Stimulated activated CD4-positive, alpha-beta T cell treated with anti-CD3 and anti-CD28 coated beads, Interleukin-4, amount 100 ng/mL, for 48 hours (primary cell): ENCODE measurements around the gene C9orf152.
"Not testable (repeated sequence)": the region's sequence is repeated elsewhere in the genome, so short reads cannot be mapped to it uniquely, and the experiment has no call there.

Experiments
- DNase-seq, 2 donors: peaks; one replicate each; pipeline ENCODE4 v3.0.0-alpha.2; 2020; ENCODE audit warnings: low read depth in 2 of 2

The C9orf152 gene

DNA sequence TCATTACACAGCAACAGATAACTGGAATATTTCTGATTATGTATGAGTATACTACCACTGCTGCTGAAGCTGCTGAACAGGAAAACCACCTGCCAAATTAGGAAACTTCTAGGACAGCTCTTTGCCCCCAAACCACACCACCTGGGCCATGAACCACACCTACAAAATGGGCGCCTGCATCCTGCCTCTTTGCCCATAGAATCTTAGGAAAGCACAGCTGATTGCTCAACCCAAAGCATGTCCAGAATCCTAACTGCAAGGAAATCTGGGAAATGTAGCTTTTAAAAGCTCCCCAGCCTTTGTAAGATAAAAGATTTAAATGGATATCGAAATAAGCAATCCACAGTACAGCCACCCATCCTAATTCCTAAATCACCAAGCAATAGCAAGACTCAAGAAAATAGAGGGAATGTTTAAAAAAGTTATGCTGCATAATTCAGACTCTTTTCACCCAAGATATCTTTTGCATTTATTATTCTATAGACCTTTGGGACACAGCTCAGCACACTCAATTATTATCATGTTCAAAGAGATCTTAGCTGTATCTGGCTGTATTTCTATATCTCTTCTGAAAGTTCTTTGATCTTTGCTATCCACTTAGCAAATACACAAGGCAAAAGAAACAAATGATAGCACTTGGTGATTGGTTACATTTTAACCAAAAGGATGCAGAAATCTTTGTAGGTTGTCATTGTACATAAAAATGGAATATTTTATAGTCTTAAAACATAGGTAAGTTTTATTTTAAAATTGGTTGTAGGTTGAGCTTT lies 6.8 kb upstream of the C9orf152 start:
- DNase-seq = no peak

DNA sequence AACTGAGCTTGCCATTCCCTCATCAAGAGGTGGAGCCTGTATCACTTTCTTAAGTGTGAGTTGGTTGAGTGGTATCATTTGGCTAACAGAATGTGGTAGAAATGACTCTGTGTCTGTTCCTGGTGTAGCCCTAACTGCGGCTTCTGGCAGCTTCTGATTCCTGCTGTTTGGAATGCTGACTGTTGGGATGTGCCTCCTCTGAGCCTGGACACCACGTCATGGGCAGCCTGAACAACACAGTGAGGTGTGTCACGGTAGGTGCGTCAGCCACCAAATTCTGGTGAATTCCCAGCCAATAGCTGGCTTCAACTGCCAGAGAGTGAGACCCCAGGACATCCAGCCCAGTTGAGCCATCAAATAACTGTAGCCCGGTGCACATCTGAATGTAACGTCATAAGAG lies 6.1 kb upstream of the C9orf152 start:
- no peak for DNase-seq

DNA sequence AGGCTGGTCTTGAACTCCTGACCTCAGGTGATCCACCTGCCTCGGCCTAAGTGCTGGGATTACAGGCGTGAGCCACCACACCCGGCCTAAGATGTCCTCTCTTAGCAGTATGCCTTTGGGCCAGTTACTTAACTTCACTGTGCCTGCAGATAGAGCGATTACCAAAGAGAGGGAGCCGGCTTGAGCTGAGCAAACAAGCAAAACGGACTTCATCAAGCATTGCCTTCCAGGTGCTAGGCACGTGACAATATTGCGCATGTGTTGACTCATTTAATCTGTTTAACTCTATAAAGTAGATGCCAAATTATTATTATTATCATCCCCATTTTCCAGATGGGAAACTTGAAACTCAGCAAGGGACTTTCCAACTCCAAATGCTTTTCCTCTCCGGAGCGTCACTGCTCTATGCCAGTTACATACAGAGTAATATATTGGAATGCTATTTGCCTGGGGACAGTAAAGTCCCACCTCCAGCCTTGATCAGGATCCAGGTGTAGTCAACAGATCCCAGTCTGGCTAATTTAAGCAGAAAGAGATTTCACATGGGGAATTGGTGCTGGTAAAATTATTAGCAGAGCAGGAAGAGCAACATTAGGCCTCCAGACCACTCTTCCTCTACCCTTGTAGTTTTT lies 5.6 kb upstream of the C9orf152 start:
- no peak for DNase-seq

DNA sequence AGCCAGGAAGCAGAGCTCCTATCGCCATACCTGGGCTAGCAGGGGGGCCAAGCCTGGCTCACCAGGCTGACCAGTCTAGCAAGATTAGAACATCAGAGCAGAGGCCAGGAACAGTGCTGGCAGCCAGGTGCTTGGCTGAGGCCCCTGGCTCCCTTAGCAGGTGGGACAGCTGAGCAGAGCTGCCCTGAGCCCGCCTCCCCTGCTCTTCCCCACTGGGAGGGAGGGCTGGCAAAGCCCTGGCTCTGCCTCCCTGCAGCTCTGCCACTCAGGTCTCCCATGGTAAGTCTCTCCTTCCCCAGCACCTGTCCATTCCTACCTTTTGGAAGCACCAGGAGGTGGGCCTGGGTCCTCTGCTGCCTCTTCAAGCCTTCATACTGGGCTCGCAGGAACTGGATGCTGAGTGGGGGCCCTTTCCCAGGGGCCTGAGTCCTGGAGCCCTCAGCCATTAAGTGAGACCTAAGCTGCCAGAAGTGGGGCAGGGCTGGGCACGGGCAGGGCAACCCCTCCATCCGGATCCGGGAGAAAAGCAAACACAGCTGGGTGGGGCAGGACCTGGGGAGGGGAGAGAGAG lies 803 bp downstream of the C9orf152 start:
- no peak for DNase-seq

DNA sequence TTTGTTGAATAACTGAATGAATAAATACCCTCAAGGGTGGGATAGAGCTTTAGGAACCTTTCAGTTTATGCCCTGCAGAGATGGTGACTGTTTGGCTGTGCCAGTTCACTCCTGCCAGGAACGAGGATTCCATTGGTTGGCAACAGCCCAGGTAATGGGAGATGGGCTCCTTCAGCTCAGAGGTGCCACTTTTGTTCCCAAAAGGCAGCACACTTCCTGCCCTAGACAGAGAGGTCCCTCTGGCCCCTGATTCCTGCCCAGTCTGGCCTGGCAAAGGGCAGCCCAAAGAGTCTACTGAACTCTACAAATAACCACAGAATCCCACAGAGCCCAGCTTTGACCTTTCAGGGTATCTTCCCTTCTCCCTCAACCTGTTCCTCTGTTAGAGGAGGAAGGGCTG lies 1.6 kb downstream of the C9orf152 start:
- no peak for DNase-seq

DNA sequence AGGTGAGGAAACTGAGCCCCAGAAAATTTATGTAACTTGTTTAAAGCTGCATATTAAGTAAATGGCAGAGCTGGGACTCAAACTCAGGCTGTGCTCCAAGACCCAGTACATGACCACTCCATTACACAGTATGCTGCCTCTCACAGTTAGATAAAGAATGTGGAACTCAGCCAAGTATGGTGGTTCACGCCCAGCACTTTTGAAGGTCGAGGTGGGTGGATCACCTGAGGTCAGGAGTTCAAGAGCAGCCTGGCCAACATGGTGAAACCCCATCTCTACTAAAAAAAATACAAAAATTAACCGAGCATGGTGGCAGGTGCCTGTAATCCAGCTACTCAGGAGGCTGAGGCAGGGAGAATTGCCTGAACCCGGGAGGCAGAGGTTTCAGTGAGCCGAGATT lies 2.3 kb downstream of the C9orf152 start:
- not testable (repeated sequence) for DNase-seq

DNA sequence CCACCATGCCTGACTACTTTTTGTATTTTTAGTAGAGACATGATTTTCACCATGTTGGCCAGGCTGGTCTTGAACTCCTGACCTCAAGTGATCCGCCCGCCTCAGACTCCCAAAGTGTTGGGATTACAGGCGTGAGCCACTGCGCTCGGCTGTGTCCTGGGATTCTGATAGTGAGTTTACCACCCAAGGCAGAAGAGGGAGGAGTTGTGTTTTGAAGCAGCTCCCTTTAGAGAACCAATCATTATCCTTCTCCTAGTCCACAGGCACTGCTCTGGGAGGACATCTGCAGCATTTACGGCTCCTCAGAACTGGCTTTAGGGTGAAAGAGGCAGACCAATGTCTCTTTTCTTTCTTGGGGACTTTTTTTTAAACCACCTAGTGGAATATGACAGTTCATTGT lies 5.7 kb downstream of the C9orf152 start:
- no peak for DNase-seq

DNA sequence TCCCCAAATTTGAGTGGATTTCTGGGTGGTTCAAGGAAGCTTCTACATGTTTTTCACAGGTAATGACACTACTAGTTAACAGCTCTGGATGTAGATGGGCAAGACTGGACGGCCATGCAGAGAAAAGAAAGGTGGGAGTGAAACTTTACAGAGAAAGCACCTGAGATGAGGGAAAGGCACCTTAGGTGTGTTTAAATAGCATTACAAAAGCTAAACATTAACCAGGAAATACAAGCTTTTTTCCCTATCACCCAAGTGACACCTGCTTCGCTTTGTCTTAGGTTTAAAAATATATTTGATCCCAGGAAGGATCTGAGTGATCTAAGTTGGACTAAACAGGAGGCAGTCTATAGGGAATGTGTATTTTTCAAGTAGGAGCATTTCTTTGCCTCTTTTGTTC lies 8.3 kb downstream of the C9orf152 start:
- DNase-seq = no peak

DNA sequence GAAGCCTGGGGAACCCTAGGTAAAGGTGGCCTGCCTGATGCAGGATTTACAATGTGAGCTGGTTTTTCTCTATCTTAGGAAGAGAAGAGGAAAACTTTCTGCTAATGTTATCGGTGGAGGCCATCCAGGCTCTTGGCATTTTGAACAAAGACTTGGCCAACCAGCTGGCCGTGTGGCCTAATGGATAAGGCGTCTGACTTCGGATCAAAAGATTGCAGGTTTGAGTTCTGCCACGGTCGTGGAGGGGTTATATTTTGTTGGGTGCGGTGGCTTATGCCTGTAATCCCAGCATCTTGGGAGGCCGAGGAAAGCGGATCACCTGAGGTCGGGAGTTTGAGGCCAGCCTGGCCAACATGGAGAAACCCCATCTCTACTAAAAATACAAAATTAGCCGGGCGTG lies 9.6 kb downstream of the C9orf152 start:
- DNase-seq = no peak

DNA sequence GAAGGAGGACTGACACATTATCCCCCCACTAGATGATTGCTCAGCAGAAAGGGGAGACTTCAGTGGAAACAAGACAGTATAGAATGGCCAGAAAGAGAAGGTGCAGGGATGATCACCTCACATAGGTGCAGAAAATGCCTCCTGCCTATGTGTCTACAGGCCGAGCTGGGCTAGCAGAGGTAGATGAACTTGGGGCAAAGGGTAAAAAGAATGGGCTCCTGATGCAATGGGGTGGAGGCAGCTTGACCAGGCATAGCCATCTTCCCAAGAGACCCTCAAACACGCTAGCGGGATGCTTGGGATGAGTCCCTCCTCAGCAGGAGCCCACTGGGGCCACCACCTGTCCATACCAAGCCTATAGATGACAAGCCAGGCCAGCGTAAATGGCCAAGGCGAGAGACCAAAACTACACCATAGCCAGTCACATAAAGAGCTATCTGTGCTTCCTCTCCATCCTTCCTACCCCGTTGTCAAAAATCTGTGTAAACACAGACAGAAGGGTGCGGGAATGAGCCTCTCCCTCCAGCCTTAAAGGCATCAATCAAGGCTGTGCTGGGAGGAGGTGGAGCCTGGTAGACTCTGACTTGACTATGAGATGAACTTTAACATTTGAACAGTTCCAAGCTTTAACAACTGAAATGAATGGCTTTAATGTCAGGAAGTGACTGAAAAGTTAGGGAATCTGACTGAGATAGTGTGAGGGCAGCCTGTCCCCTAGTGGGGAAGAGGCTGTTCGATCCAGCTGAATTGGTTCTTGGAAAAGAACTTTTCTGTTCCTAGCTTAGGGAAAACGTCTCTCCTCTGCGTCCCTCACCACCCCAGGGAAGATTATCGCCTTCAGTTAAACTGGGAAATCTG lies 10.4 kb downstream of the C9orf152 start:
- no peak for DNase-seq

DNA sequence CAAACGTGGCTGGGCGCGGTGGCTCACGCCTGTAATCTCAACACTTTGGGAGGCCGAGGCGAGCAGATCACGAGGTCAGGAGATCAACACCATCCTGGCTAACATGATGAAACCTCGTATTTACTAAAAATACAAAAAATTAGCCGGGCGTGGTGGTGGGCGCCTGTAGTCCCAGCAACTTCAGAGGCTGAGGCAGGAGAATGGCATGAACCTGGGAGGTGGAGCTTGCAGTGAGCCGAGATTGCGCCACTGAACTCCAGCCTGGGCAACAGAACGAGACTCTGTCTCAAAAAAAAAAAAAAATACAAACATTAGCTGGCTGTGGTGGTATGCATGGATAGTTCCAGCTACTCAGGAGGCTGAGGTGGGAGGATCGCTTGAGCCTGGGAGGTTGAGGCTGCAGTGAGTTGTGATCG lies 11.9 kb downstream of the C9orf152 start:
- DNase-seq = not testable (repeated sequence)

DNA sequence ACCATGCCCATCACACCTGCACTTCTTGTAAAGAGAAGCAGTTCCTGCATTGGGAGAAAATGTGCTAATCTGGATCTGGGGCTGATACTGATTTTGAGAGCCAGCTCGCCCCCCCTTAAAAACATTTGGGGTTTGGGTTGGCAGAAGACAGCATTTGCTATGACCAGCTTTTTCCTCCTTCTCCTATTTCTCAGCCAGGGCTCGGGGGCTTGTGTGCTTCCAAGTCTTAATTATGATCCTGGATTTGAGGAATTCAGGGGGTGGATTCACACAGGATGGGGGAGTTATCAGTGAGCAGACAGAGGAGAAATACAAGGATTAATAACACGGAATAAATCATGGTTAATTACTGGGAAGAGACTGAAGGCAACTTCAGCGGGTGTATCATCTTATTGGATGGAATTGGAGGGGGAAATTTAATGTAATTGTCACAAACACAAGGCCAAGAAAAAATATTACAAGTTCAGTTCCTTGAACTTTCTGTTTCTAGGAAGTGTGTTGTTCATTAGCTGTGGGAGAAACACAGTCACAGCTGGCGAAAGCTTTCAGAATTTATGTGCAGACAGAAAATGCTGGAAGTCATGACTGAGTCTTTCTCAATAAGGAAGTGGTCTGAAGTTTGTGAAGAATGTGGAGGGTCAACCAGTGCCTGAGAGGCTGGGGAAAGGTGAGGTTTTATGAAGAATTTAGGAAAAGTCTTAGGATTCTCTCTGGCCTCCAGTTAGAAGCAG lies 15.3 kb downstream of the C9orf152 start:
- DNase-seq = no peak

DNA sequence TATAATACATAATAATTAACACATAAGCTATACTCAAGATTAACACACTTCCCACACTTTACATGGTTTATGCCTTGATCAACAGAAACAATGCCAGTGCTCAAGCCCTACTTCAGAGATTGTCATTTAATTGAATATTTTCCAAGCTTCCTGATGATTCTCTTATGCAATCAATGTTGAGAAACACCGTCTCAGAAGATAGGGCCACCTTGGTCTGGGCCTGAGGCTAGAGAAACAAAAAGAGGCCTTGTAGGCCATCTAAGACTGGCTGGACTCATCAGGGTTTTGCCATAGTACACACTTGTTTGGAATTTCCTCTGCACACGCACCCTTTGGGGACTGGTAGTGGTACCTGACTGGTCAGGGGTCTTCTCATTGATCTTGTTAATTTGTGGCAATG lies 16.3 kb downstream of the C9orf152 start:
- no peak for DNase-seq

DNA sequence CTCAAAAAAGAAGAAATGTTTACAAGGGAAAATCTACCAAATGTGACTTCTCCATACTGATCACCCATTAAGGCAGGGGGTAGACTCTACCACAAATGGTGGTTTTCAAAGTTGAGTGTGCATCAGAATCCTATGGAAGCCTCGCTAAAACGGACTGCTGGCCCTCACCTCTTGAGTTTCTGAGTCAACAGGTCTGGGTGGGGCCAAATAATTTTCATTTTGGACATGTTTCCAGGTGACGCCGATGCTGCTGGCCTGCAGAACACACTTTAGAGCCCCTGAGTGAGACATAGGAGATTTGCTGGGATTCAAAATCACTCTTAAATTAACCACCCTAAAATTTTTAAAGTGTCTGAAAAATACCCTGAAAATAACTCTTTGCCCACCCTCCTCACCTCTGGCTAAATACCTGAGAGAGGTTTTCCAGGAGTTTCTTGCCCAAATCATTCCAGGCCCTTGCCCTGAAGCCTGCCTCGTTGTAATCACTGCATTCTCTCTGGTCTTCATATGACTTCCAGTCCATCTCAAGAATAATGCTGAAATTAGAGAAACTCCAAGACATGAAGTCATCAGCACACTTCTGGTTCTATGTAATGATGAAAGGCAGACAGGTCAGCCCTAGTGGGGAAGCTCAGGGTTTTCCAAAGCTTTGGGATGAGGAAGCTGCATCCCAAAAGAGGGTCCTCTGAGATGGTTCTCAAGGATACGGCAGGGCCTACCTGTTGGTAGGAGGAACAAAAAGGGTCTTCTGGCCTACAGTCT lies 18.2 kb downstream of the C9orf152 start:
- DNase-seq = no peak

DNA sequence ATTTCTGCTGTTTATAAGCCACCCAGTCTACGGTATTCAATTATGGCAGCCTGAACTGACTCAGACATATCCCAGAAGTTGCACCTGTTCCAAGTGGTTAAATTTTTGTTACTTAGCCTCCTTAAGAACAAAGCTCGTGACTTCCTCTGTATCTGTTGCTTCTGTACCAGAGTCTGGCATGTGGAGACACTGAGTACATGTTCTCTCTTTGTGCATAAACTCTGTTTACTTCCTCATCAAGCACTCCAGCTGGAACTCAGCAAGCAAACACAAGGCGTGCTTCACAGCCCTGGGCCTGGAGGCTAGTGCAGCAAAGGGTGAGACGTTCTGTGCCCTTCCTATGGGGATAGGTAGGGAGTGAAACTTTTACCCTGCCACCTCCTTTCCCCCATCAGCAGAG lies 19.0 kb downstream of the C9orf152 start:
- DNase-seq = no peak

DNA sequence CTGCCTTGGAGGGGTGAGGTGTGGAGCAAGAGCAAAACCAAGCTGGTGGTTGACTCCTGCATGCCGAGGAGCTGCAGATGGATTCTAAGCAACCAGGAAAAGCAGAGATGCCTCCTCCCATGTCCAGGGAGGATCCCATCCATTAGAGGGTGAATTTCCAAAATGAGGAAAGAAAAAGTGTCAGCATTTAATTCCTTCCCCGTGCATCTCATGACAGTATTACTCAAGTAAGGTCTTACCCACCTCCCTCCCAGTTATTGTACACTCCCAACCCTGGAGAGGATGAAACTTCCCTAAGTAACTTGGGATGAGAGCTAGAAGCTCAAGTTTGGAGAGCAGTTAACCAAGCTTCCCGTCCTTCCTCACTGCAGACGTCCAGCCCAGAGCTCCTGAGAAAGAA lies 19.9 kb downstream of the C9orf152 start:
- DNase-seq = no peak

DNA sequence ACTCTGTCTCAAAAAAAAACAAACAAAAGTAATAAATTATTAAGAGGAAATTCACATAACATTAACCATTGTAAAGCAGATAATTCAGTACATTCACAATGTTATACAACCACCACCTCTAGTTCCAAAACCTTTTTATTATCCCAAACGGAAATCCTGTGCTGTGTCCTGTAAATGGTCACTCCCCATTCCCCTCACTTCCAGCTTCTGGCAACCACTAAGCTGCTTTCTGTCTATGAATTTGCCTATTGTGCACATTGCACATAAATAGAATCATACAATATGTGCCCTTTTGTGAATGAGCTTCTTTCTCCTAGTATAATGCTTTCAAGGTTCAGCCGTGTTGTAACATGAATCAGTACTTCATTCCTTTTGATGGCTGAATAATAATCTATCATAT lies 20.8 kb downstream of the C9orf152 start:
- no peak for DNase-seq

DNA sequence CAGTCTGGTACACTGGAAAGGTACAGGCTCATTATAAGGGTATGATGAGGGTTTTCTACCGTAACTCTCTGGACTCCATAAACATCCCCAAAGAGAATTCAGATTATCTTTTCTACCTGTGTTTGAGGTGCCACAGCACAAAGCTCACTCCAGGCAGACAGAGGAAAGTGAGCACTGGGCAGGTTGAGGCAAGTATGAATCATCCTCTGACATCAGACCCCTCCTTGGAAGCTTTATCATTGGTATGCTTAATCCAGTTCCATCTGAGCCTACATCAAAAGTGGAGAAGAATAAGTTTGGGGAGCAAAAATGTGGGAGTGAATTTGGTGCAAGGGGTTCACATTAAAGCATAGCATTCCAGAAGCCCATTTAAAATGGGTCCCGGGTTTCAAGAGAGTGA lies 21.7 kb downstream of the C9orf152 start:
- no peak for DNase-seq

DNA sequence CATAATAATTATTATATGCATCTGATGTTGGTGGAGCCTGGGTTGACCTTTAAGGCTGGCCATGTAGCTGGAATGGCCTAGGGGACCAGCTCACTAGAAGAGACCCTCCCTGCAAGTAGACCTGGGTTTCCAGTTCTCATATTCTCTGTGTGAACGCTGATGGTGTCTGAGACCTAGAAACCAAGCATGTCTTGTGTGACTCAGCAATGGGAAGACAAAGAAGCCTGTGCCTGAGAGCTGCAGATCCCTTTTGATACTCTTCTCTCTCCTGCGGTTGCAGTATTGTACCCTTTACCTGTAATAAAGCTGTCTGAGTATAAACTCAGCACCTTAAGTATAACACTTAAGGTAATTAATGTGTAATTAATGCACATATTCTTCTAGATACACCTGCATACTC lies 22.2 kb downstream of the C9orf152 start:
- DNase-seq = no peak

DNA sequence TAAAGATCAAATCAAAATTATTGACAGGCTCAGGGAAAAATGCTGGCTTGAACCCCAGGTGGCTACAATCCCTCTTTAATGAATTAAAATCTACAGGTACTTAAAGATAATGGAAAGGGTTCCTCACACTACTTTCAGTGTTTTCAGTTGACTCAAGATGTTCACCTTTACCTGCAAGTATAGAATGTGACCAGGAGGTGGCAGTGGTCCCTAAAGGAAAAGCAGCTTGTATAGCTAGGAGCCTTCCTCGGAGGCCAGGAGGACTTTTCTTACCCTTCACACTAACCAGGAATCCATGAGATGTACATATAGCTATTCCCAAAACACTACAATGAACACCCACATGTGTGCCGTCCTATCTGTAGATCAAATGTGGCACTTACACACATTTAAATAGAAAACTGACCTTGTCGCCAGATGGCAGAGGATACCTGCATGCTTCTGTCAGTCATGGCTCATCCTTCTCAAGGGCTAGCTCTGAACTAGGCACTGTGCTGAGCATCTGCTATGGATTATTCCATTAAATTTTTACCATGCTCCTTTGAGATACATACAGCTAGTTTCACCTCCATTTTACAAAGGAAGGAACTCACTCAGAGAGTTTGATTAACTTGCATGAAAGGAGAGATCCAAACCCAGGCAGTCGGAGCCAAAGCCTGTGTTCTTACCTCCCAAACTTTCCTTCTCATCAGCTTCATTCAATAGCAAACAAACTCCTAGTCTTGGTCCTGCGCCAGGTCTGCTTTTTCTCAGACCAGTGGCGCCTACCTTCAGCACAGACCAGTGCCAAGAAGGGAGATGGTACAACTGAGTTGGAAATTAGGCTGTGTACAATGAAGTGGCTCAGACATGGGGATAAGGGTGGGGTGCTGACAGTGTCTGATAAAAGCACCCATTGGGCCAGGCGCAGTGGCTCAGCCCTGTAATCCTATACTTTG lies 24.5 kb downstream of the C9orf152 start:
- peak; percentile 38 to 48 for DNase-seq
